SU-DHL-6 (cell line): Measurements from ENCODE around the gene CFAP69.

Experiments
- H2AFZ ChIP-seq: fragments of 200-600 bp; sonication (generic); 2 replicates; pipeline ENCODE4 v1.6.1; 2014; ENCODE audit warnings: low read depth, mild to moderate bottlenecking, moderate library complexity, mixed read lengths, antibody characterized with exemption, low read length; ENCODE audit not compliant: severe bottlenecking
- H3F3A ChIP-seq: fragments of 200-600 bp; shearing (Covaris generic); 2 replicates; pipeline ENCODE4 v1.6.0; 2016; ENCODE audit warnings: antibody characterized with exemption, mild to moderate bottlenecking; ENCODE audit not compliant: insufficient read depth
- H3K27ac ChIP-seq: fragments of 200-600 bp; sonication (generic); 2 replicates; pipeline ENCODE4 v1.5.1; 2016; ENCODE audit warnings: low read depth, mild to moderate bottlenecking, low read length, moderate library complexity, mixed read lengths
- H3K27me3 ChIP-seq: fragments of 200-600 bp; sonication (generic), shearing (Covaris generic); 2 replicates; pipeline ENCODE4 v1.6.0; 2014; ENCODE audit warnings: mild to moderate bottlenecking, low read length
- H3K36me3 ChIP-seq: fragments of 200-600 bp; sonication (generic); 2 replicates; pipeline ENCODE4 v1.6.1; 2014; ENCODE audit warnings: mild to moderate bottlenecking, low read length, mixed read lengths
- H3K4me2 ChIP-seq: fragments of 300-600, 200-600 bp; shearing (Covaris generic), sonication (generic); 2 replicates; pipeline ENCODE4 v1.6.0; 2014; ENCODE audit warnings: low read length, low read depth, mild to moderate bottlenecking; ENCODE audit not compliant: poor library complexity, severe bottlenecking
- H3K4me3 ChIP-seq: fragments of 200-600 bp; sonication (generic); 2 replicates; pipeline ENCODE4 v1.5.1; 2014; ENCODE audit warnings: antibody characterized with exemption, low read length, mild to moderate bottlenecking, mixed read lengths; ENCODE audit not compliant: insufficient read depth, poor library complexity, severe bottlenecking
- H3K79me2 ChIP-seq: fragments of 200-600 bp; sonication (generic); 2 replicates; pipeline ENCODE4 v1.6.1; 2014; ENCODE audit warnings: mild to moderate bottlenecking, low read length, moderate library complexity; ENCODE audit not compliant: insufficient read depth
- H3K9ac ChIP-seq: fragments of 200-600 bp; sonication (generic); 2 replicates; pipeline ENCODE4 v1.7.0; 2014; ENCODE audit warnings: mild to moderate bottlenecking, low read length
- H3K9me2 ChIP-seq: fragments of 200-600 bp; sonication (generic); replicated peaks from 2 replicates; pipeline ENCODE4 v1.6.1; 2014; ENCODE audit warnings: low read length; ENCODE audit not compliant: insufficient read depth
- H3K9me3 ChIP-seq: fragments of 200-600 bp; sonication (generic); 2 replicates; pipeline ENCODE4 v1.6.1; 2014; ENCODE audit warnings: low read length, mixed read lengths; ENCODE audit not compliant: insufficient read depth
- H4K20me1 ChIP-seq: fragments of 200-600 bp; sonication (generic); 2 replicates; pipeline ENCODE4 v1.6.1; 2014; ENCODE audit warnings: low read depth, mild to moderate bottlenecking, antibody characterized with exemption, low read length, moderate library complexity, mixed read lengths
- EZH2phosphoT487 ChIP-seq: fragments of 200-600 bp; sonication (generic), shearing (Covaris generic); conservative IDR thresholded peaks from 2 replicates; pipeline ENCODE4 v1.6.1; 2018; ENCODE audit warnings: mild to moderate bottlenecking, antibody characterized with exemption, low read length, moderate library complexity, mixed read lengths
- TF ChIP-seq, protein P1 (sequence below): fragments of 200-600 bp; sonication (generic); IDR thresholded peaks from one replicate; pipeline ENCODE4 v1.5.1; 2017; ENCODE audit warnings: antibody characterized with exemption, mild to moderate bottlenecking, low read length, moderate library complexity; ENCODE audit not compliant: insufficient read depth, poor library complexity, severe bottlenecking

The CFAP69 gene

DNA sequence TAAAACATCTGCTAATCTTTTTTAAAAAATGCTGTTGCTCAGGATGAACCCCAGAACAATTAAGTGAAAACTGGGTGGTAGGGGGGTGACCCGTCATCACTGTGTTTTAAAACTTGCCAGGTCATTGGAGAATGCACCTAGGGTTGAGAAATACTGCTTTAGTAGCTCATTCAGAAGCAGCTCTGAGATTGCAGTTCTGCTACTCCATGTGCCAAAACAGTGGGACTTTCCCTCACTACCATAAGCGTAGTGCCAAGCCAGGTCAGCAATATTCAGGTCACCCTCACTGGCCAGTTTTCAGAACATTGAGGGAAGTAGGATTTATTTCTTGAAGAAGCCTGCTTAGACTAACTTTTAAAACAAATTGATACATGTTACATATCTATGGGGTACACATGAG lies 28.2 kb upstream of the CFAP69 start:
- no peaks in the 10 kb centered on the region for H3F3A ChIP-seq
- no peak overlapping the region for H2AFZ ChIP-seq
- no peak overlapping the region for H3K4me3 ChIP-seq
- no peaks in the 10 kb centered on the region for H3K27me3 ChIP-seq
- no peak overlapping the region for H3K9ac ChIP-seq
- TF ChIP-seq EZH2phosphoT487 = no peak
- TF ChIP-seq, protein P1, sequence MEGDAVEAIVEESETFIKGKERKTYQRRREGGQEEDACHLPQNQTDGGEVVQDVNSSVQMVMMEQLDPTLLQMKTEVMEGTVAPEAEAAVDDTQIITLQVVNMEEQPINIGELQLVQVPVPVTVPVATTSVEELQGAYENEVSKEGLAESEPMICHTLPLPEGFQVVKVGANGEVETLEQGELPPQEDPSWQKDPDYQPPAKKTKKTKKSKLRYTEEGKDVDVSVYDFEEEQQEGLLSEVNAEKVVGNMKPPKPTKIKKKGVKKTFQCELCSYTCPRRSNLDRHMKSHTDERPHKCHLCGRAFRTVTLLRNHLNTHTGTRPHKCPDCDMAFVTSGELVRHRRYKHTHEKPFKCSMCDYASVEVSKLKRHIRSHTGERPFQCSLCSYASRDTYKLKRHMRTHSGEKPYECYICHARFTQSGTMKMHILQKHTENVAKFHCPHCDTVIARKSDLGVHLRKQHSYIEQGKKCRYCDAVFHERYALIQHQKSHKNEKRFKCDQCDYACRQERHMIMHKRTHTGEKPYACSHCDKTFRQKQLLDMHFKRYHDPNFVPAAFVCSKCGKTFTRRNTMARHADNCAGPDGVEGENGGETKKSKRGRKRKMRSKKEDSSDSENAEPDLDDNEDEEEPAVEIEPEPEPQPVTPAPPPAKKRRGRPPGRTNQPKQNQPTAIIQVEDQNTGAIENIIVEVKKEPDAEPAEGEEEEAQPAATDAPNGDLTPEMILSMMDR = no peak
- no peaks in the 10 kb centered on the region for H3K79me2 ChIP-seq
- H3K9me2 ChIP-seq = no peaks in the 10 kb centered on the region
- H3K27ac ChIP-seq = no peak overlapping the region
- no peaks in the 10 kb centered on the region for H3K36me3 ChIP-seq
- no peaks in the 10 kb centered on the region for H3K9me3 ChIP-seq
- no peak overlapping the region for H3K4me2 ChIP-seq
- no peaks in the 10 kb centered on the region for H4K20me1 ChIP-seq

- H3K9ac ChIP-seq = no peak overlapping the region
- H3K79me2 ChIP-seq = no peaks in the 10 kb centered on the region
- H3K9me2 ChIP-seq = no peaks in the 10 kb centered on the region
- no peaks in the 10 kb centered on the region for H3K27me3 ChIP-seq
- H3K9me3 ChIP-seq = no peaks in the 10 kb centered on the region
- H3K4me3 ChIP-seq = no peak overlapping the region
- TF ChIP-seq, protein P1 = no peak
- no peak for TF ChIP-seq EZH2phosphoT487
- no peaks in the 10 kb centered on the region for H3K36me3 ChIP-seq
- H3K4me2 ChIP-seq = no peak overlapping the region
- no peak overlapping the region for H2AFZ ChIP-seq
- no peaks in the 10 kb centered on the region for H3F3A ChIP-seq
- H3K27ac ChIP-seq = no peak overlapping the region
- no peaks in the 10 kb centered on the region for H4K20me1 ChIP-seq
Observed at GRCh38 chr7:90222390-90222789, 22.6 kb upstream of the CFAP69 start.

DNA sequence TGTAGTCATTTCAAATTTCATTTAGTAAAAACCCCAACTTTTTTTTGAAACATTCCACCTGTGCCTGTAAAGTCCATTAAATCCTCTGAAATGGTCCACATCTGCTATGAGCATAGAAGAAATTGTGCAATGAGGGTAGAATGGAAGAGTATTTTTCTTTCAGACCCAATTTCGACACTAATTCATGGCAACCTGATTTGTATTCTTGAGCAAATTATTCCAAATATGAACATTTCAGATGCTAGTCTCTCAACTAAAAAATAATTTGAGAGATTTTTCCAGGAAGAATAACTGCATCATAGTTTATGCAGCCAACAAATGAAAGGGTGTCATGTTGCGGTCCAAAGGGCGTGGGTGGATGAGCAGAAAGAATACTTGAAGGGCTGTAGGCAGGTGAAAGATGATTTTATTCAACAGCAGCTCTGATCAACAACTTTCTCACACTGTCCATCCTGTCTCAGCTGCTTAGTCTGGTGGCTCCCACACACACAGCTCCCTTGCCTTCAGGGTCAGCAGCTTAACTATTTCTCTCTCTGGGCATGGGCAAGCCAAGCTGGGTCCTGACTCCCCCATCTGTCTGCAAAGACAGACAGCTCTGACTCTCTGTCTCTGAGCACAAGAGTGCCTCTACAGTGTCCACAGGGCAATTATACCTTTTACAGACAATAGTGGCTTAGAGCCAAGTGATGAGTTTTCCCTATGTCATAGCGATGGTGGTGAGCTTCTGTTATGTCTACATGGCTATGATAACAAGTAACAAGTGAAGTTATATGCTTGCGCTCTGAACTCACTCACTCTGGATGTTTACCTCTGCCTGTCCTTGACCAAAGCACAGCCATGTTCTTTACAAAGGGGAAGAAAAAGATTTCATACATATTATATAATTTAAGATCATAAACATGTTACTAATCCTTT lies 21.9 kb upstream of the CFAP69 start:
- TF ChIP-seq, protein P1 = no peak
- TF ChIP-seq EZH2phosphoT487 = no peak
- no peaks in the 10 kb centered on the region for H3K9me3 ChIP-seq
- no peaks in the 10 kb centered on the region for H3K79me2 ChIP-seq
- no peak overlapping the region for H3K4me2 ChIP-seq
- no peaks in the 10 kb centered on the region for H3K27me3 ChIP-seq
- no peak overlapping the region for H3K27ac ChIP-seq
- no peaks in the 10 kb centered on the region for H3K36me3 ChIP-seq
- H3K9ac ChIP-seq = no peak overlapping the region
- no peak overlapping the region for H3K4me3 ChIP-seq
- no peaks in the 10 kb centered on the region for H3K9me2 ChIP-seq
- no peaks in the 10 kb centered on the region for H4K20me1 ChIP-seq
- no peaks in the 10 kb centered on the region for H3F3A ChIP-seq
- H2AFZ ChIP-seq = no peak overlapping the region
